Smooth muscle cell (in vitro differentiated cells): ENCODE results near the gene DNAJC5. TPM values are rescaled to one million over a fixed set of nuclear protein-coding genes. Genes with fewer than 3 reads are reported as not detected.

Experiments
- DNase-seq: peaks from one replicate; lab custom pipeline; 2025; ENCODE audit not compliant: unreplicated experiment; lab: John Stamatoyannopoulos, UW
- H2AFZ ChIP-seq: fragments of 200-600 bp; sonication (generic); 2 replicates; pipeline ENCODE4 v1.6.0; 2016; ENCODE audit warnings: antibody characterized with exemption, low read depth, mild to moderate bottlenecking
- H3F3A ChIP-seq: fragments of 200-600 bp; sonication (generic); 2 replicates; pipeline ENCODE4 v1.6.0; 2017; ENCODE audit warnings: antibody characterized with exemption, low read depth
- H3K27ac ChIP-seq: fragments of 200-600 bp; sonication (generic); 2 replicates; pipeline ENCODE4 v1.5.1; 2016; ENCODE audit warnings: low read depth, mild to moderate bottlenecking
- H3K27me3 ChIP-seq: fragments of 200-600 bp; sonication (generic); 2 replicates; pipeline ENCODE4 v1.6.1; 2016; ENCODE audit warnings: low read depth, mild to moderate bottlenecking
- H3K36me3 ChIP-seq: fragments of 200-600 bp; sonication (generic); 2 replicates; pipeline ENCODE4 v1.5.1; 2016; ENCODE audit warnings: low read depth
- H3K4me1 ChIP-seq: fragments of 200-600 bp; sonication (generic); 2 replicates; pipeline ENCODE4 v1.5.1; 2016; ENCODE audit warnings: low read depth
- H3K4me2 ChIP-seq: fragments of 200-600 bp; sonication (generic); 2 replicates; pipeline ENCODE4 v1.6.0; 2016; ENCODE audit warnings: mild to moderate bottlenecking
- H3K4me3 ChIP-seq: fragments of 200-600 bp; sonication (generic); 2 replicates; pipeline ENCODE4 v1.5.1; 2016; ENCODE audit warnings: mild to moderate bottlenecking
- H3K79me2 ChIP-seq: fragments of 200-600 bp; sonication (generic); 2 replicates; pipeline ENCODE4 v1.6.0; 2016; ENCODE audit warnings: low read depth, mild to moderate bottlenecking
- H3K9ac ChIP-seq: fragments of 200-600 bp; sonication (generic); 2 replicates; pipeline ENCODE4 v1.6.0; 2016; ENCODE audit warnings: low read depth
- H3K9me3 ChIP-seq: fragments of 200-600 bp; sonication (generic); replicated peaks from 2 replicates; pipeline ENCODE4 v1.5.1; 2016; ENCODE audit warnings: low read depth
- H4K20me1 ChIP-seq: fragments of 200-600 bp; sonication (generic); 2 replicates; pipeline ENCODE4 v1.6.0; 2016; ENCODE audit warnings: low read depth
- CTCF ChIP-seq: fragments of 200-600 bp; sonication (generic); IDR thresholded peaks from 2 replicates; pipeline ENCODE4 v1.5.1; 2017; ENCODE audit warnings: borderline replicate concordance, mild to moderate bottlenecking, antibody characterized with exemption; ENCODE audit not compliant: insufficient read depth, poor library complexity, severe bottlenecking
- WGBS: methylation state at CpG from one replicate; pipeline ENCODE4 v1.1.7; 2016; ENCODE audit warnings: low lambda C conversion rate; 5-methylcytosine and 5-hydroxymethylcytosine counted together
- polyA plus RNA-seq: library from polyadenylated mRNA; unstranded; fragments of >200 nt; fragmentation: Nextera tagmentation; extraction: Ambion mirVana; gene quantifications from 2 replicates; pipeline ENCODE4 v1.2.1, GENCODE V29; 2016
- total RNA-seq: library from RNA; depleted of rRNA; stranded (reverse); fragments of >200 nt; gene quantifications from 2 replicates; pipeline ENCODE4 v1.2.3, GENCODE V29; 2014

DNAJC5 gene
- total and polyA plus RNA-seq, 2 experiments from 2014 or later = 8.7 to 24.5 TPM

GRCh38 chr20:63962426-63963347 is 67.8 kb downstream of the DNAJC5 start:
- Histone ChIP-seq H4K20me1 (no peaks in the 10 kb centered on the region), H3K27ac (no peak overlapping the region), H3K4me2 (no peak overlapping the region), H3K79me2 (no peaks in the 10 kb centered on the region), H3K36me3 (no peaks in the 10 kb centered on the region), H3K9me3 (no peaks in the 10 kb centered on the region), H2AFZ (no peak overlapping the region), H3K4me1 (peaks cover 1% of the 10 kb centered on the region), H3K9ac (no peak overlapping the region), H3F3A (no peaks in the 10 kb centered on the region), H3K4me3 (no peak overlapping the region), H3K27me3 (no peaks in the 10 kb centered on the region)
- no peak for TF ChIP-seq CTCF
- DNase-seq = no peak
- 99% methylated on average over 59 of the region's 61 CpGs for WGBS

DNA sequence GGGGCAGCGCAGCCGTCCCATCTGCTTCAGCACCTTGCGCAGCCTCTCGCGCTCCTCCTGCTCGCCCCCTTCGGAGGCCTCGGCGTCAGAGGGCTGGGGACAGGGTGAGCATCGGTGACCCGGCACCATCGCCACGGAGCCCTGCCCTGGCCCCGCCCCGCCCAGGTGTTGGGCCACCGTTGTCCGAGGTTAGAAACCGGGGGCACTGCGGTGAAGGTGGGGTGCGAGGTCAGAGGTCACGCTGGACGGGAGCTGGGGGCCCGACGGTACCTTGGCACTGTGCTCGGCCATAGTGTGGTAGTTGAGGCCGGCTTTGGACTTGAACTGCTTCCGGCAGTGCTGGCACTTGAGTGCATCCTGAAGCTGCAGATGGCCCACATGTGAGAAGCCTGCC is 68.4 kb downstream of the DNAJC5 start:
- TF ChIP-seq CTCF = no peak
- H3K36me3 ChIP-seq = no peaks in the 10 kb centered on the region
- 92% methylated on average over 17 of the region's 27 CpGs for WGBS
- H2AFZ ChIP-seq = no peak overlapping the region
- no peak for DNase-seq
- no peaks in the 10 kb centered on the region for H3K9me3 ChIP-seq
- H3K4me3 ChIP-seq = no peak overlapping the region
- no peak overlapping the region for H3K4me2 ChIP-seq
- H3K4me1 ChIP-seq = no peaks in the 10 kb centered on the region
- no peaks in the 10 kb centered on the region for H3K27me3 ChIP-seq
- H3K79me2 ChIP-seq = no peaks in the 10 kb centered on the region
- H3K27ac ChIP-seq = no peak overlapping the region
- H3K9ac ChIP-seq = no peak overlapping the region
- H3F3A ChIP-seq = no peaks in the 10 kb centered on the region
- no peaks in the 10 kb centered on the region for H4K20me1 ChIP-seq

- TF ChIP-seq CTCF = no peak
- Histone ChIP-seq H2AFZ (no peak overlapping the region), H3K9me3 (no peaks in the 10 kb centered on the region), H3K27me3 (no peaks in the 10 kb centered on the region), H4K20me1 (no peaks in the 10 kb centered on the region), H3K27ac (no peak overlapping the region), H3K9ac (no peak overlapping the region), H3K4me2 (no peak overlapping the region), H3K4me1 (peaks cover 3% of the 10 kb centered on the region), H3K4me3 (no peak overlapping the region), H3K36me3 (no peaks in the 10 kb centered on the region), H3F3A (no peaks in the 10 kb centered on the region), H3K79me2 (no peaks in the 10 kb centered on the region)
- DNase-seq = no peak
- 97% methylated on average over 14 of the region's 16 CpGs for WGBS
Observed at GRCh38 chr20:63963784-63964301, 68.9 kb downstream of the DNAJC5 start.
